RWPE2 (cell line): ENCODE measurements around the gene MIDN.

Source experiments
- ATAC-seq: fragments of 200-7000 bp; cut with Tn5 transposase; 3 replicates; pipeline ENCODE4 v1.9.1; 2021; ENCODE audit warnings: low read depth
- DNase-seq: peaks from one replicate; pipeline ENCODE4 v3.0.0-alpha.2; 2020; ENCODE audit warnings: low spot score
- H3K27ac ChIP-seq: fragments of 450-650 bp; 2 replicates; pipeline ENCODE4 v1.5.1; 2017; ENCODE audit warnings: mild to moderate bottlenecking; ENCODE audit not compliant: poor library complexity, severe bottlenecking
- H3K27me3 ChIP-seq: fragments of 250-450 bp; sonication (Bioruptor Pico); 2 replicates; pipeline ENCODE4 v1.5.1; 2021; ENCODE audit warnings: mild to moderate bottlenecking, moderate library complexity; ENCODE audit not compliant: insufficient read depth, poor library complexity, severe bottlenecking
- H3K36me3 ChIP-seq: fragments of 250-450 bp; sonication (Bioruptor Pico); 2 replicates; pipeline ENCODE4 v1.5.1; 2020; ENCODE audit warnings: low read depth, mild to moderate bottlenecking, moderate library complexity
- H3K4me1 ChIP-seq: fragments of 250-450 bp; sonication (Bioruptor Pico); 2 replicates; pipeline ENCODE4 v1.5.1; 2021; ENCODE audit warnings: mild to moderate bottlenecking, moderate library complexity; ENCODE audit not compliant: insufficient read depth, poor library complexity, severe bottlenecking
- H3K4me3 ChIP-seq: fragments of 250-450 bp; sonication (Bioruptor Pico); 2 replicates; pipeline ENCODE4 v1.5.1; 2021; ENCODE audit warnings: mild to moderate bottlenecking, moderate library complexity; ENCODE audit not compliant: severe bottlenecking
- H3K9me3 ChIP-seq: fragments of 250-450 bp; sonication (Bioruptor Pico); 2 replicates; pipeline ENCODE4 v1.5.1; 2021; ENCODE audit warnings: mild to moderate bottlenecking, moderate library complexity; ENCODE audit not compliant: severe bottlenecking
- CTCF ChIP-seq: fragments of 450-650 bp; IDR thresholded peaks from one replicate; pipeline ENCODE4 v1.5.1; 2017; ENCODE audit warnings: mild to moderate bottlenecking, moderate library complexity; ENCODE audit not compliant: poor library complexity, severe bottlenecking

Gene MIDN

DNA sequence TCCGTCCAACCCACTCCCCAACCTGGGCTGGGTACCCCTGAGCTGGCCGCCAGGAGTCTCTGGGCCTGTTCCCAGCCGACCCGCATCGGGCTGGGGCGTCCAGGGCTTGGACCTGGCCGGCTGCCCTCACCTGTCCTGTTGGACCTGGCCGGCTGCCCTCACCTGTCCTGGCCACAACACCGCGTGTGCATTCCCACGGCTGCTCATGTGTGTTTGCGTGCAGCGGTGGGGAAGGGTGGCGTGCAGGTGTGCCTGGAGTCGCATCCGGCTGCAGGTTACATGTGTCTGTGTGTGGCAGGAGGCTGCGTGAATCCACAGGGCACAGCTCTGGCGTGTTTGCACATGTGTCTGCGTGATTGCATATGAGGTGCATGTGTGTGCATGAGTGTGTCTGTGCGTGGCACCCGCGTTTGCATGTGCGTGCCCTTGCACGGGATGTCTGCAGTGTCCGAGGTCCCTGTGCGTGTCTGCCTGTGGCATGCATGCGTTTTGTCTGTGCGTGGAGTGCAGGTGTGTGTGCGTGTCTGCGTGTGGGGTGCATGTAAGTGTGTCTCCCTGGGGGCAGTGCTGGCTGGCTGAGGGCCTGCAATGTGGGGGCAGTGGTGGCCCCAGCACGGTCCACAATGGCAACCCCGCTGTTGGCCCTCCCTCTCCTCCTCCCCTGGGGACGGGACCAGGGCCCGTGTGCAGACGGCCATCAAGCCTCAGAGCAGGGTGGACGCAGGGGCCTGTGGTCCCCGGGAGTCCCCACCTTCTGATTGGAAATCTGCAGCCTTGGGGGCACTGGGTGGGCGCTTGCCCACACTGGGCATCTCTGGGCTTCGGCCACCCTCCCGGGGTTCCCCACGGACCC, 40.7 kb downstream of the MIDN start:
- no peak for TF ChIP-seq CTCF
- H3K9me3 ChIP-seq = no peaks in the 10 kb centered on the region
- no peaks in the 10 kb centered on the region for H3K4me1 ChIP-seq
- peaks cover 34% of the 10 kb centered on the region for H3K27me3 ChIP-seq
- ATAC-seq (no peak), DNase-seq (no peak)
- no peak overlapping the region for H3K27ac ChIP-seq
- no peaks in the 10 kb centered on the region for H3K36me3 ChIP-seq
- no peak overlapping the region for H3K4me3 ChIP-seq

DNA sequence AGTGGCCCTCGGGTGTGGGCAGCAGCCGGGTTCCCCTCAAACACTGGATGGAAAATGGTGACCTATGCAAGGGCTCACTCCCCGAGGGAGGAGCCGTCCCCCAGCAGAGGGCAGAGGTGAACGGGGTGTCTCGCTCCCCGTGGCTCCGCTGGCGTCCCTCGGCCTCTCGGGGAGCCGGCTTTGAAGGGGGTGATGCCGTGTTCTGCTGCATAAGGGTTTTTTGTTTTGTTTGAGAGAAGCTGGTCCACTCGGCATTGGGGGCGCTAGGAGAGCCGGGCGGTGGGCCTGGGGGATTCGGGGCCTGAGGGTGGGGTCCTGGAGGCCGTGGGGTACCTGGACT, 41.3 kb downstream of the MIDN start:
- Histone ChIP-seq H3K27ac (no peak overlapping the region), H3K4me1 (no peaks in the 10 kb centered on the region), H3K9me3 (no peaks in the 10 kb centered on the region), H3K36me3 (no peaks in the 10 kb centered on the region), H3K4me3 (no peak overlapping the region), H3K27me3 (peaks cover 29% of the 10 kb centered on the region)
- ATAC-seq = no peak
- no peak for DNase-seq
- TF ChIP-seq CTCF = no peak

- no peak for DNase-seq
- no peaks in the 10 kb centered on the region for H3K4me1 ChIP-seq
- ATAC-seq = no peak
- H3K9me3 ChIP-seq = no peaks in the 10 kb centered on the region
- H3K27me3 ChIP-seq = peaks cover 25% of the 10 kb centered on the region
- no peak overlapping the region for H3K4me3 ChIP-seq
- no peaks in the 10 kb centered on the region for H3K36me3 ChIP-seq
- TF ChIP-seq CTCF = no peak
- H3K27ac ChIP-seq = no peak overlapping the region
Observed at GRCh38 chr19:1290196-1290702, 41.9 kb downstream of the MIDN start.

GRCh38 chr19:1290703-1291651, 42.6 kb downstream of the MIDN start:
- H3K4me3 ChIP-seq = no peak overlapping the region
- TF ChIP-seq CTCF = no peak
- H3K27me3 ChIP-seq = peaks cover 23% of the 10 kb centered on the region
- ATAC-seq (no peak), DNase-seq (no peak)
- H3K9me3 ChIP-seq = no peaks in the 10 kb centered on the region
- no peak overlapping the region for H3K27ac ChIP-seq
- no peaks in the 10 kb centered on the region for H3K36me3 ChIP-seq
- no peaks in the 10 kb centered on the region for H3K4me1 ChIP-seq
